ENCODE results near the gene UNC5A.

The UNC5A gene

DNA sequence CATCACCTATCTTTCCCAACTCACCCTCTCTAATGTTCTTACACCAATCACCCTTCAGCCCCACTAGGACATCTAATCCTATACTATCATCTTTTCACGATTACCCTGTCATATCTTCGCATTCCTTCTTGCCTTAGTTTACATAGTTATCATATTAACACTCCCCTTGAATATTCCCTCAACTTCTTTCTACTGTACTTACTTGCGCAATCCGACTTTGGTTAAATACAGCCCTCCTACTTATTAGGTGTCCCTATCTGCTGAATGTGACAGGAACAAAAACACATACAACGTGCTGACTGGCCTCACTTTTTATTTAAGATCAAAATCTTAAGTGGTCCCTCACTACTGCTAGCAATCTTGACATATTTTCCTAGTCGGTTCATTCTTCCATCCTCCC is 108.3 kb downstream of the UNC5A start:
- DNase-seq (ENCODE audit: extremely low read depth, insufficient read length): no peak
- Histone ChIP-seq H3K4me3 (replicated peaks; ENCODE audit: low read depth, low read length) (no peak overlapping the region), H3K36me3 (ENCODE audit: control insufficient read depth, insufficient read depth, low read length) (peaks cover 2% of the 10 kb centered on the region), H3K27me3 (replicated peaks; ENCODE audit: control insufficient read depth, insufficient read depth, low read length) (no peaks in the 10 kb centered on the region)
- TF ChIP-seq, protein P1, sequence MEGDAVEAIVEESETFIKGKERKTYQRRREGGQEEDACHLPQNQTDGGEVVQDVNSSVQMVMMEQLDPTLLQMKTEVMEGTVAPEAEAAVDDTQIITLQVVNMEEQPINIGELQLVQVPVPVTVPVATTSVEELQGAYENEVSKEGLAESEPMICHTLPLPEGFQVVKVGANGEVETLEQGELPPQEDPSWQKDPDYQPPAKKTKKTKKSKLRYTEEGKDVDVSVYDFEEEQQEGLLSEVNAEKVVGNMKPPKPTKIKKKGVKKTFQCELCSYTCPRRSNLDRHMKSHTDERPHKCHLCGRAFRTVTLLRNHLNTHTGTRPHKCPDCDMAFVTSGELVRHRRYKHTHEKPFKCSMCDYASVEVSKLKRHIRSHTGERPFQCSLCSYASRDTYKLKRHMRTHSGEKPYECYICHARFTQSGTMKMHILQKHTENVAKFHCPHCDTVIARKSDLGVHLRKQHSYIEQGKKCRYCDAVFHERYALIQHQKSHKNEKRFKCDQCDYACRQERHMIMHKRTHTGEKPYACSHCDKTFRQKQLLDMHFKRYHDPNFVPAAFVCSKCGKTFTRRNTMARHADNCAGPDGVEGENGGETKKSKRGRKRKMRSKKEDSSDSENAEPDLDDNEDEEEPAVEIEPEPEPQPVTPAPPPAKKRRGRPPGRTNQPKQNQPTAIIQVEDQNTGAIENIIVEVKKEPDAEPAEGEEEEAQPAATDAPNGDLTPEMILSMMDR (IDR thresholded peaks at IDR 0.05; ENCODE audit: insufficient read depth, low read length, poor library complexity, severe bottlenecking): no peak

DNA sequence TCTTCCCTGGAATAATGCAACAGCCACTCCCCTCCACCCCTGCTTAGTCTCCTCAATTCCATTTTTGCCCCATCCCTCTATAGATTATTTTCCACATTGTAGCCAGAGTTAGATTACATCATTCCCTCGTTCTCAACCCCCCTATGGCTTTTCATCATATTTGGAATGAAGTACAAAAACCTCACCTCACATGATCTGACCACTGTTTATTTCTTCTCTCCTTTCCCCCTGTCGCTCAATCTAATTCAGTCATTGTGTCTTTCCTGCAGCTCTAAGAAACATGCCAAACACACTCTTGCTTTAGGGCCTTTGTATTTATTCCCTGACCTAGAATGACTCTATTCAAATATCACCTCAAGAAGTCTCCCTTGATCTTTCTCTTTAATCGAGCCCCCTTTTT is 111.4 kb downstream of the UNC5A start:
- TF ChIP-seq, protein P1 (IDR thresholded peaks at IDR 0.05; ENCODE audit: insufficient read depth, low read length, poor library complexity, severe bottlenecking): no peak
- Histone ChIP-seq H3K4me3 (replicated peaks; ENCODE audit: low read depth, low read length) (no peak overlapping the region), H3K36me3 (ENCODE audit: control insufficient read depth, insufficient read depth, low read length) (no peaks in the 10 kb centered on the region; the same call in 1 of the 2 replicates), H3K27me3 (replicated peaks; ENCODE audit: control insufficient read depth, insufficient read depth, low read length) (no peaks in the 10 kb centered on the region)
- DNase-seq (ENCODE audit: extremely low read depth, insufficient read length): no peak

DNA sequence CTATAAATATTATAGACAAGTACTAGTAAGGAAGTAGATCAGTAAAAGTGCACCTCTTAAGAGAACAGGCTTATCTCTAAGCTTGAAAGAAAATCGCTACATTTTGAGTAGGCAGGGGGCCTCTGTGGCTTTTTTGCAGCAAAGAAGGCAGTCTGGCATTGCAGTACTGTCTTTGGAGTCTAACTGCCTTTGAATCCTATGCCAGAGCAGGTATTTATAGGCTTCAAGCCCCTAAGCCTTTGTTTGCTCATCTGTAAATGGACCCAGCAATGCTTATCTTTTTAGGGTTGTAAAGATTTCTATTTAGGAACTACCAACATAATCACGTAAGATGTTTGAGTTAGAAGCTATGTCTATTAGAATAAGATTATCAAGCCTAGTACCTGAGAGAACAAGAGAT is 112.5 kb downstream of the UNC5A start:
- no peak for DNase-seq (ENCODE audit: extremely low read depth, insufficient read length)
- no peak overlapping the region for H3K4me3 ChIP-seq (replicated peaks; ENCODE audit: low read depth, low read length)
- no peaks in the 10 kb centered on the region; the same call in none of the 2 replicates for H3K36me3 ChIP-seq (ENCODE audit: control insufficient read depth, insufficient read depth, low read length)
- TF ChIP-seq, protein P1 (IDR thresholded peaks at IDR 0.05; ENCODE audit: insufficient read depth, low read length, poor library complexity, severe bottlenecking): no peak
- no peaks in the 10 kb centered on the region for H3K27me3 ChIP-seq (replicated peaks; ENCODE audit: control insufficient read depth, insufficient read depth, low read length)

DNA sequence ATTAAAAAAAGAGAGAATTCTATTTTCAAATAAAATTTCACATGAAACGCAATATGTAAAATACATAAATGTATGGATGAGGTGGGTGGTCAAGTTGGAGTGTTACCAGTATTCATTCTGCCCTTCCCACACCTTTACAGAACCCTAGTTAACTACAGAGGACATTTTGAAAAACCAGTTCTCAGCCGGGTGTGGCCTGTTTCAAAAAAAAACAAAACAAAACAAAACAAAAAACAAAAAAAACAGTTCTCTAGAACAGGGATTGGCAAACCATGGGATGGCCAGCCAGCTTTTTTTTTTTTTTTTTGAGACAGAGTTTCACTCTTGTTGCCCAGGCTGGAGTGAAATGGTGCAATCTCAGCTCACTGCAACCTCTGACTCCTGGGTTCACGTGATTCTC is 117.2 kb downstream of the UNC5A start:
- Histone ChIP-seq H3K27me3 (replicated peaks; ENCODE audit: control insufficient read depth, insufficient read depth, low read length) (no peaks in the 10 kb centered on the region), H3K36me3 (ENCODE audit: control insufficient read depth, insufficient read depth, low read length) (peaks cover 6% of the 10 kb centered on the region), H3K4me3 (replicated peaks; ENCODE audit: low read depth, low read length) (no peak overlapping the region)
- TF ChIP-seq, protein P1 (IDR thresholded peaks at IDR 0.05; ENCODE audit: insufficient read depth, low read length, poor library complexity, severe bottlenecking): no peak
- no peak for DNase-seq (ENCODE audit: extremely low read depth, insufficient read length)

DNA sequence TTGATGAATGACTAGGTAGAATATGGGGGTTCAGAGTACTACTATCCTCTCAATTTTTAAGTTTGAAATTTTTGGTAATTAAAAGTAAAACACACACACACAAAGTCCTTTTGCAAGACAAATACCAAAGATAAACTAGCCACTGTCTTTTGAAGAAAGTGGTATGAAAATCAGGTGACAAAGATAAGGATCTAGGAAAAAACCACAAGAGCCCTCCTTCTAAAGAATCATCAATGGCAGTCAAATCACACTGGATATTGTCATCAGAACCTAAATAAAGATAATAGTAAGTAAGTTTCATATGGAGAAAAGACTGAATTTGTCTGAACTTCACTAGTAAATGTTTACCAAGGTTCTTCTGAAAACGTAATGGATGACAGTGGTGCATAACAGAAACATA is 119.3 kb downstream of the UNC5A start:
- TF ChIP-seq, protein P1 (IDR thresholded peaks at IDR 0.05; ENCODE audit: insufficient read depth, low read length, poor library complexity, severe bottlenecking): no peak
- H3K27me3 ChIP-seq (replicated peaks; ENCODE audit: control insufficient read depth, insufficient read depth, low read length): no peaks in the 10 kb centered on the region
- DNase-seq (ENCODE audit: extremely low read depth, insufficient read length): no peak
- H3K4me3 ChIP-seq (replicated peaks; ENCODE audit: low read depth, low read length): no peak overlapping the region
- peaks cover 8% of the 10 kb centered on the region for H3K36me3 ChIP-seq (ENCODE audit: control insufficient read depth, insufficient read depth, low read length)

Measured in GM06990 (cell line).